Measurements from ENCODE around the gene LYZL2.

The LYZL2 gene

GRCh38 chr10:30577048-30577447 lies 52.5 kb downstream of the LYZL2 start:
- Mint-ChIP-seq H3K4me1 (ENCODE audit: low read depth in 2 of 2) (peaks cover 0 to 4% of the 10 kb centered on the region in 2 donors), H3K36me3 (ENCODE audit: insufficient read depth) (no peaks in the 10 kb centered on the region), H3K4me3 (no peak overlapping the region), H3K27ac (no peak overlapping the region), H3K27me3 (peaks cover 0 to 12% of the 10 kb centered on the region in 2 donors), H3K9me3 (no peaks in the 10 kb centered on the region)
- ATAC-seq (replicated peaks) (no peak), DNase-seq (no peak)

DNA sequence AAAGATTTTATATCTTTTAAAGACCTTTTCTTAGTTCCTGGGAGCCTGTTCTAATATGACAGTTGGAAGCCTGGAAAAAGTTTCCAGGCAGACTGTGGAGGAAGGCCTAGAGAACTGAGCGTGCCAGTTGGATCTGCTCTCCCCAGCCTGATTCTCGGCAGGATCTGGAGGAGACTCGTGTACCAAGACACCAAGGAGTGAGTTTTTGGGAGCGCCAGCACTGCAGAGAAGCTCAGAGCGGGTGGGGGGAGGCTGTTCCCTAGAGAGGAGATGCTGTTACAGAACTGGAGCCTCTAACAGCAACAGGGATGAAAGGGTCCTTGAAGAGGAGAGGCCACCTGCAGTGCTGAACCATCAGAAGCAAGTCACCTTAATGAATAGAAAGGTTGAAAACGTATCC lies 52.9 kb downstream of the LYZL2 start:
- no peak overlapping the region for H3K27ac Mint-ChIP-seq
- DNase-seq (no peak), ATAC-seq (replicated peaks) (no peak)
- peaks cover 0 to 12% of the 10 kb centered on the region in 2 donors for H3K27me3 Mint-ChIP-seq
- H3K9me3 Mint-ChIP-seq: no peaks in the 10 kb centered on the region
- H3K36me3 Mint-ChIP-seq (ENCODE audit: insufficient read depth): no peaks in the 10 kb centered on the region
- H3K4me1 Mint-ChIP-seq (ENCODE audit: low read depth in 2 of 2): peaks cover 0 to under 1% of the 10 kb centered on the region in 2 donors
- no peak overlapping the region for H3K4me3 Mint-ChIP-seq

DNA sequence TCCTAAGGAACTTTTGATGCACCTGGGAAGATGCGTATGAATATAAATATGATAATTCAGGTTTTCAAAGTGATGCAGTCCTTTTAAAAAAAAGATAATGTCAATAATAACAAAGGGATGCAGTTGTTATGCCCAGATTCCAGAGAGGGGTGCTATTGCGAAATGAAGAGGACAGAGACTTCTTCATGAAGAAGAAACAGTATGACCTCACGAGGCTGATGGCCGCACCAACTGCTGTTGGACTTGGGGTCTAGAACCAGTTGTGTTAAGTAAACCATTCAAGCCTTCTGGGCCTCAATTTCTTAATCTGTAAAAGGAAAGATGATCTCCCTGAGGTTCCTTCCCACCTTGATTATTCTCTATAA lies 55.1 kb downstream of the LYZL2 start:
- ATAC-seq (replicated peaks) (no peak), DNase-seq (no peak)
- H3K36me3 Mint-ChIP-seq (ENCODE audit: insufficient read depth): no peaks in the 10 kb centered on the region
- H3K4me3 Mint-ChIP-seq: no peak overlapping the region
- H3K4me1 Mint-ChIP-seq (ENCODE audit: low read depth in 2 of 2): no peaks in the 10 kb centered on the region
- peaks cover 0 to under 1% of the 10 kb centered on the region in 2 donors for H3K27me3 Mint-ChIP-seq
- H3K27ac Mint-ChIP-seq: no peak overlapping the region
- no peaks in the 10 kb centered on the region for H3K9me3 Mint-ChIP-seq

DNA sequence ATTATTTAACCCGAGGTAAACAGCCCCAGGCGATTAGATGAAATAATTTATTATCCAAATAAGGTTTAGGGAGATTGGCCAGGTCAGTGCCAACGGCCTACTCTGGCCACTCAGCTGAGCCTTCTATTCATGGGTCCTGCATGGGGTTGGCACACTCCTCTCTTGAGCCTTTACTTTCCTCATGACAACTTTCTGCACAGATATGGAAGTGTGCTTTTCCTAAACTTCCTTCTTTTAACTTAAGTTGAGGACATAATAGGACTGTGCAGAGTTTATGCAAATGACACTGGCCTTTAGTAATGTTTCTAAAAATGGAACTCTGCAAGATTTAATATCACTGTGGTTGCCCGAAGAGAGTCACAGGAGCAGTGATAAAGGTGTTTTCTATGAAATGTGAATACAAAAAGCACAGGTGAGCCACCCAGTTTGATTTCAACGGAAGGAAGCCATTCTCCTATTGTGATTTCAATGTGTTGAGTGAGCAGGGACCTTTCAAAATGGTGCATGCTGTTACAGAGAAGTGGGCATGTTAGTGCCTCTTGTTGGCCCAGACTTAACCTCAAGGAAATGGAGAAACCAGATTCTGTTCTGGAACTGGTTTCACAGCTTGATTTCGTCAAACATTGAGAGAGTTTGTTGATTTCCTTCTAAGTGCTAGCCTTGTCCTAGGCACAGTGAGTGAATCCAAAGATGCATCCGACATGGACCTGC lies 55.7 kb downstream of the LYZL2 start:
- Mint-ChIP-seq H3K27me3 (no peaks in the 10 kb centered on the region), H3K36me3 (ENCODE audit: insufficient read depth) (no peaks in the 10 kb centered on the region), H3K4me3 (no peak overlapping the region), H3K9me3 (no peaks in the 10 kb centered on the region), H3K4me1 (ENCODE audit: low read depth in 2 of 2) (no peaks in the 10 kb centered on the region), H3K27ac (no peak overlapping the region)
- DNase-seq (no peak), ATAC-seq (replicated peaks) (no peak)

DNA sequence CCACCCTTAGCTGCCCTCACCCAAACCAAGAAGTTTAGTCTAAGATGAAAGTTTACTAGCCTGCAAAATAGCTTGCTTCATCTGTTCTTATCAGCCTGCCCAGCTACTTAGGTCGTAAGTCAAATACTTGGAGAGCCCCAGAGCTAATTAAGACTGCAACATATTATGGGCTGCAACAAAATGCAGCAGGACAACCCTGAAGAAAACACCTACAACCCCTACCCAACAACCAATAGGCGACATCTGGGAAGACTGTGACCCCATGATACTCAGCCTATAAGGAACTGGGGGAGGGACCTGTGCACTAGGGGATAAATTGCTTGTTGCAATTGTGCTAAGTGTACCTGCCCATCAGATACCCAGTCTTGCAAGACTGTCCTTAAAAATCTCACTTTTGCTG lies 64.1 kb downstream of the LYZL2 start:
- peaks cover 11 to 48% of the 10 kb centered on the region in 2 donors for H3K27me3 Mint-ChIP-seq
- H3K36me3 Mint-ChIP-seq (ENCODE audit: insufficient read depth): no peaks in the 10 kb centered on the region
- no peak for DNase-seq
- no peaks in the 10 kb centered on the region for H3K4me1 Mint-ChIP-seq (ENCODE audit: low read depth in 2 of 2)
- no peak overlapping the region for H3K27ac Mint-ChIP-seq
- H3K9me3 Mint-ChIP-seq: no peaks in the 10 kb centered on the region
- no peak overlapping the region for H3K4me3 Mint-ChIP-seq
- ATAC-seq (replicated peaks): no peak

- ATAC-seq (replicated peaks) (no peak), DNase-seq (no peak)
- Mint-ChIP-seq H3K4me3 (no peak overlapping the region), H3K4me1 (ENCODE audit: low read depth in 2 of 2) (no peaks in the 10 kb centered on the region), H3K27me3 (peaks cover 11 to 47% of the 10 kb centered on the region in 2 donors), H3K36me3 (ENCODE audit: insufficient read depth) (no peaks in the 10 kb centered on the region), H3K27ac (no peak overlapping the region), H3K9me3 (no peaks in the 10 kb centered on the region)
These were observed 66.8 kb downstream of the LYZL2 start for GRCh38 chr10:30562787-30563186.
